ENCODE data around the gene RSPH3. TPM values are rescaled to one million over a fixed set of nuclear protein-coding genes. Genes with fewer than 3 reads are reported as not detected.
A peak's percentile ranks its signal among the peaks of the same experiment; 100 is the strongest.

RSPH3 gene
- total and polyA plus RNA-seq, 11 donors, result 3.4 to 13.2 (median 9.4) TPM

GRCh38 chr6:159042003-159042825 is 42.2 kb upstream of the RSPH3 start:
- ATAC-seq (peak; percentile 58 to 82 (median 78)), DNase-seq (peak in 4 of 5 donors; percentile 44 to 68 (median 53))
- H3K4me3 ChIP-seq, result peak overlapping the region in 6 of 12 donors; percentile 29 to 70 (median 42)
- peaks cover 0 to 44% (median 0%) of the 10 kb centered on the region in 9 donors for H3K36me3 ChIP-seq
- TF ChIP-seq POLR2A (IDR thresholded peaks at IDR 0.05) (no peak), CTCF (IDR thresholded peaks at IDR 0.05) (peak; percentile 81 to 98 (median 91))
- peak overlapping the region in 7 of 12 donors; percentile 9 to 90 (median 36) for H3K27ac ChIP-seq
- intact Hi-C loops (cut with DNase I), result loop anchor here (1.0 to 10.0 kb wide), 11 partner anchors 35 to 95 kb away; no protein-coding TSS in a partner anchor
- no peaks in the 10 kb centered on the region for H3K9me3 ChIP-seq
- H3K4me1 ChIP-seq, result peaks cover 0 to 70% (median 8%) of the 10 kb centered on the region in 12 donors
- WGBS, 4 donors, result 54 to 57% (median 56%) methylated on average over 14 of the region's 14 CpGs
- H3K27me3 ChIP-seq, result peaks cover 0 to 5% (median 0%) of the 10 kb centered on the region in 9 donors

- no peaks in the 10 kb centered on the region for H3K9me3 ChIP-seq
- H3K4me3 ChIP-seq, result peak overlapping the region in 1 of 12 donors; percentile 70
- no peak for TF ChIP-seq POLR2A (IDR thresholded peaks at IDR 0.05)
- no peak for TF ChIP-seq CTCF (IDR thresholded peaks at IDR 0.05)
- H3K27me3 ChIP-seq, result no peaks in the 10 kb centered on the region
- peaks cover 0 to 72% (median 8%) of the 10 kb centered on the region in 12 donors for H3K4me1 ChIP-seq
- intact Hi-C loops (cut with DNase I), result loop anchor here in 7 of 10 donors (5.0 to 10.0 kb wide), 5 partner anchors 34 to 94 kb away; no protein-coding TSS in a partner anchor
- peak overlapping the region in 1 of 12 donors; percentile 90 for H3K27ac ChIP-seq
- ATAC-seq (no peak), DNase-seq (no peak)
- 91 to 95% (median 92%) methylated on average over 7 of the region's 7 CpGs for WGBS, 4 donors
- H3K36me3 ChIP-seq, result peaks cover 0 to 55% (median 0%) of the 10 kb centered on the region in 9 donors
These were observed 41.2 kb upstream of the RSPH3 start for GRCh38 chr6:159041181-159041580.

GRCh38 chr6:159039885-159040258 is 39.9 kb upstream of the RSPH3 start:
- peak overlapping the region in 2 of 12 donors; percentile 18 to 90 for H3K27ac ChIP-seq
- no peak for DNase-seq
- peaks cover 0 to 66% (median 0%) of the 10 kb centered on the region in 9 donors for H3K36me3 ChIP-seq
- no peaks in the 10 kb centered on the region for H3K27me3 ChIP-seq
- WGBS, 4 donors, result 83 to 93% (median 88%) methylated on average over 1 of the region's 1 CpG
- peak overlapping the region in 1 of 12 donors; percentile 36 for H3K4me3 ChIP-seq
- peaks cover 0 to 73% (median 7%) of the 10 kb centered on the region in 12 donors for H3K4me1 ChIP-seq
- intact Hi-C loops (cut with DNase I), result loop anchor here in 7 of 10 donors (5.0 to 10.0 kb wide), 5 partner anchors 33 to 95 kb away; no protein-coding TSS in a partner anchor
- TF ChIP-seq CTCF (IDR thresholded peaks at IDR 0.05), result no peak
- no peak for TF ChIP-seq POLR2A (IDR thresholded peaks at IDR 0.05)
- ATAC-seq, result no peak
- no peaks in the 10 kb centered on the region for H3K9me3 ChIP-seq
